ENCODE data around the gene TMEM63C.

- no peak for TF ChIP-seq CTCF (IDR thresholded peaks at IDR 0.05; ENCODE audit: low read length)
- TF ChIP-seq EZH2phosphoT487 (IDR thresholded peaks at IDR 0.05; ENCODE audit: low read length) = no peak
Measured at GRCh38 chr14:77248666-77249065, 67.1 kb downstream of the TMEM63C start.

Measured in MM.1S (cell line).